KMS-11 (cell line): ENCODE measurements around the gene PGLYRP3.

ENCODE experiments used
- H2AFZ ChIP-seq: fragments of 200-600 bp; sonication (generic); 2 replicates; pipeline ENCODE4 v1.6.1; 2016; ENCODE audit warnings: antibody characterized with exemption, mixed run types, low read depth
- H3K27ac ChIP-seq: fragments of 200-600 bp; sonication (generic); 2 replicates; pipeline ENCODE4 v1.6.1; 2016; ENCODE audit warnings: mild to moderate bottlenecking, mixed run types
- H3K27me3 ChIP-seq: fragments of 200-600 bp; sonication (generic); 2 replicates; pipeline ENCODE4 v1.6.1; 2017; ENCODE audit warnings: mild to moderate bottlenecking, low read depth, mixed run types, moderate library complexity; ENCODE audit not compliant: insufficient read depth
- H3K36me3 ChIP-seq: fragments of 200-600 bp; sonication (generic); 2 replicates; pipeline ENCODE4 v1.6.1; 2017; ENCODE audit warnings: mild to moderate bottlenecking, mixed run types; ENCODE audit not compliant: insufficient read depth
- H3K4me1 ChIP-seq: fragments of 200-600 bp; sonication (generic); 2 replicates; pipeline ENCODE4 v1.6.1; 2016; ENCODE audit warnings: mild to moderate bottlenecking, low read depth, mixed run types; ENCODE audit not compliant: poor library complexity, severe bottlenecking
- H3K4me2 ChIP-seq: fragments of 200-600 bp; sonication (generic); 2 replicates; pipeline ENCODE4 v1.7.0; 2016; ENCODE audit warnings: mild to moderate bottlenecking, mixed run types
- H3K4me3 ChIP-seq: fragments of 200-600 bp; sonication (generic); IDR thresholded peaks from 2 replicates; pipeline ENCODE4 v1.6.1; 2017; ENCODE audit warnings: low read depth, low read length, mixed read lengths; ENCODE audit not compliant: insufficient read depth
- H3K79me2 ChIP-seq: fragments of 200-600 bp; sonication (generic); 2 replicates; pipeline ENCODE4 v1.6.1; 2016; ENCODE audit warnings: low read depth, mixed run types; ENCODE audit not compliant: insufficient read depth
- H3K9ac ChIP-seq: fragments of 200-600 bp; sonication (generic); 2 replicates; pipeline ENCODE4 v1.6.1; 2016; ENCODE audit warnings: mild to moderate bottlenecking, mixed run types
- H4K20me1 ChIP-seq: fragments of 200-600 bp; sonication (generic); 2 replicates; pipeline ENCODE4 v1.6.1; 2016; ENCODE audit warnings: mild to moderate bottlenecking, mixed run types; ENCODE audit not compliant: insufficient read depth
- TF ChIP-seq, protein P1 (sequence below): fragments of 200-600 bp; sonication (generic); conservative IDR thresholded peaks from 2 replicates; pipeline ENCODE4 v1.6.1; 2017; ENCODE audit warnings: low read depth, mild to moderate bottlenecking, antibody characterized with exemption, low read length, moderate library complexity, mixed read lengths

PGLYRP3 gene

DNA sequence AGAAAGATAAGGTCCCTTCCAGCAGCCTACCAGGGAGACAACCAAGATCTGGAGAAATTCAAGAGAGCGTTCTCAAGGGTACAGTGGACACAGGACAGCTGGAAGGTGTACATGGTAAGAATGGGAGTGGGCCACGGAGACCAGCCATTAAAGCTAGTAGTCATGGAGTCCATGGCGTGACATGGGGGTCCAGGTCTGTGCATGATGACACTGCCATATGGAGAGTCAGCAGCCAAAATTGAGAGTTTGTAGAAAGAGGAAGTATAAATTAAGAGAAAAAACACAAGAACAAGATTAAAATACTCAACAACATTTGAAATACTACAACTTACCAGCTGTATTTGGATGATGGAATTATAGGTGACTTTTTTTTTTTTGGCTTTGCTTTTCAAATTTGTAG lies 61.2 kb downstream of the PGLYRP3 start:
- no peaks in the 10 kb centered on the region for H4K20me1 ChIP-seq
- H3K4me1 ChIP-seq: peaks cover 9% of the 10 kb centered on the region
- H2AFZ ChIP-seq: no peak overlapping the region
- H3K4me2 ChIP-seq: no peak overlapping the region
- no peak overlapping the region for H3K27ac ChIP-seq
- H3K9ac ChIP-seq: no peak overlapping the region
- TF ChIP-seq, protein P1, sequence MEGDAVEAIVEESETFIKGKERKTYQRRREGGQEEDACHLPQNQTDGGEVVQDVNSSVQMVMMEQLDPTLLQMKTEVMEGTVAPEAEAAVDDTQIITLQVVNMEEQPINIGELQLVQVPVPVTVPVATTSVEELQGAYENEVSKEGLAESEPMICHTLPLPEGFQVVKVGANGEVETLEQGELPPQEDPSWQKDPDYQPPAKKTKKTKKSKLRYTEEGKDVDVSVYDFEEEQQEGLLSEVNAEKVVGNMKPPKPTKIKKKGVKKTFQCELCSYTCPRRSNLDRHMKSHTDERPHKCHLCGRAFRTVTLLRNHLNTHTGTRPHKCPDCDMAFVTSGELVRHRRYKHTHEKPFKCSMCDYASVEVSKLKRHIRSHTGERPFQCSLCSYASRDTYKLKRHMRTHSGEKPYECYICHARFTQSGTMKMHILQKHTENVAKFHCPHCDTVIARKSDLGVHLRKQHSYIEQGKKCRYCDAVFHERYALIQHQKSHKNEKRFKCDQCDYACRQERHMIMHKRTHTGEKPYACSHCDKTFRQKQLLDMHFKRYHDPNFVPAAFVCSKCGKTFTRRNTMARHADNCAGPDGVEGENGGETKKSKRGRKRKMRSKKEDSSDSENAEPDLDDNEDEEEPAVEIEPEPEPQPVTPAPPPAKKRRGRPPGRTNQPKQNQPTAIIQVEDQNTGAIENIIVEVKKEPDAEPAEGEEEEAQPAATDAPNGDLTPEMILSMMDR: no peak
- H3K27me3 ChIP-seq: no peaks in the 10 kb centered on the region
- H3K4me3 ChIP-seq: no peak overlapping the region
- no peaks in the 10 kb centered on the region for H3K79me2 ChIP-seq
- no peaks in the 10 kb centered on the region for H3K36me3 ChIP-seq

DNA sequence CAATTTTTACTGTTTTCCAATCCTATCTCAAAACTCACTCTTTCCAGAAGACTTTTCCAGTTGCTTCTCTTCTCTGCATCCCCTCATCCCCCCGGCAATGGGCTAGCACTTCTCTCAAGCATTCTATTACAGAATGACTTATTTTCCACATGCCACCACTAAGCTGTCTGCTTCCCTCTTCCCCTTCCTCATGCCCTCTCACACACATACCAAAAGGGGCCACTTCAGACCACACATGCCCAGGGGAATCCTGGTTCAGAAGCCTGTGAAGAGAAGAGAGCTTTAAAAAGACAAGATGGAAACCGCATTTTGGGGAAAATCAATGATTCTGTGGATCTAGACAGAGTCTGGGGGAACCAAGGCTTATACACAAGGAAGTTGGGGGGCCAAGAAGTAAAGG lies 61.7 kb downstream of the PGLYRP3 start:
- H3K4me2 ChIP-seq: no peak overlapping the region
- H3K9ac ChIP-seq: no peak overlapping the region
- H3K4me1 ChIP-seq: peaks cover 9% of the 10 kb centered on the region
- no peak overlapping the region for H3K4me3 ChIP-seq
- no peak overlapping the region for H2AFZ ChIP-seq
- TF ChIP-seq, protein P1: no peak
- H3K27me3 ChIP-seq: no peaks in the 10 kb centered on the region
- no peaks in the 10 kb centered on the region for H3K36me3 ChIP-seq
- no peaks in the 10 kb centered on the region for H4K20me1 ChIP-seq
- no peaks in the 10 kb centered on the region for H3K79me2 ChIP-seq
- H3K27ac ChIP-seq: no peak overlapping the region

DNA sequence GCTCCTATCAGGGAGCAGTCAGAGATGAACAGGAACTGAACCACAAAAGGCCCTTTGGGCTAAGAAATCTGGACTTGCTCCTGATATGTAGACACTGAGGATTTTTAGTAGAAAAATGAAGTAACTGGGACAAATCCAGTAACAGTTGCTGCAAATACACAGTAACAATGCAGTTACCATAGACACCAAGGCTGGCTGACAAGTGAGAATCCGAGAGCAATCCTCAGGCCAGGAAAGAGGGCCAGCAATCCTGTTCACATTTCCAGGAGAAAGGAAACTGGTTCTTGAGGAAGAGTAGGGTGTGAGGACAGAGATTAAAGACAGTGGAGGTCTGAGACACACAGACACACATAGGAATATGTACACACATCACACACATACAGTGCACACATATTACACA lies 62.6 kb downstream of the PGLYRP3 start:
- Histone ChIP-seq H3K4me3 (no peak overlapping the region), H3K27me3 (no peaks in the 10 kb centered on the region), H3K4me2 (no peak overlapping the region), H3K36me3 (no peaks in the 10 kb centered on the region), H3K9ac (no peak overlapping the region), H3K4me1 (peaks cover 9% of the 10 kb centered on the region), H3K79me2 (no peaks in the 10 kb centered on the region), H4K20me1 (no peaks in the 10 kb centered on the region), H3K27ac (no peak overlapping the region), H2AFZ (no peak overlapping the region)
- TF ChIP-seq, protein P1: no peak

DNA sequence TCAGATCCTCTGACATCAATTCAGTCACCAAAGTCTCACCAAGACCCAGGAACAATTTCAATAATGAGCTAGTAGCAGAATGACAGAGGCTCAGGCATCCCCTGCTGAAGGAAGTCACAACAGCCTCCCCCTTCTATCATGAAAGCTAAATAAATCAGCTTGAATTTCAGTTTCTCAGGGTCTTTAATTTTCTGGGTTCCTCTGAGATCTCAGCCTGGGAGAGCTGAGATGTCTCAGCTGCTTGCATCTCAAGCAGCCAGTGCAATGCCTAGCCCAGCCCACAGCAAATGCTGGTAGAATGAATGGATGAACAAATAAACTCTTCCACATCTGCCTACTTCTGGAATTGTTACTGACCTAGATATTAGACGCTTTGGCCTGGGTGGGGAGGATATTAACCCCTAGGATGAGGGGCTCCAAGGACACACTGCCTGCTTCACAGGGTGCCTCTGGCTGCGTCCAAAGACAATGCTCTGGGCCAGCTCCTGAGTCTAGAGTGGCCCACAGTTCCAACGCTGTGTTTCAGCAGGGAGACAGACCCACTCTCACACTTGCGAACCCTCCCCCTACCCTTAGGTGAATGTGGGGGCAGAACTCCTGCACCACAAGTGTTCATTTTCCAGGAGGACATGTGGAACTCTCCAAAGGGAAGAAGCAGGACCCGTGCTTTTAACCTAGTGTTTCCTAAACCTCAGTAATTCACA lies 64.4 kb downstream of the PGLYRP3 start:
- TF ChIP-seq, protein P1: no peak
- H3K4me3 ChIP-seq: no peak overlapping the region
- peaks cover 2% of the 10 kb centered on the region for H3K4me1 ChIP-seq
- no peak overlapping the region for H3K27ac ChIP-seq
- H3K36me3 ChIP-seq: no peaks in the 10 kb centered on the region
- H3K4me2 ChIP-seq: no peak overlapping the region
- no peaks in the 10 kb centered on the region for H3K79me2 ChIP-seq
- H3K27me3 ChIP-seq: no peaks in the 10 kb centered on the region
- no peaks in the 10 kb centered on the region for H4K20me1 ChIP-seq
- H3K9ac ChIP-seq: no peak overlapping the region
- H2AFZ ChIP-seq: no peak overlapping the region
